HG03135 (cell line): ENCODE measurements around the gene PA2G4.
"Not testable (repeated sequence)": the region's sequence is repeated elsewhere in the genome, so short reads cannot be mapped to it uniquely, and the experiment has no call there.

Experiments used
- ATAC-seq: cut with Tn5 transposase; IDR thresholded peaks from one replicate; pipeline ENCODE4 v1.9.1; 2021; ENCODE audit warnings: mild to moderate bottlenecking, moderate library complexity; ENCODE audit not compliant: unreplicated experiment

PA2G4 gene

DNA sequence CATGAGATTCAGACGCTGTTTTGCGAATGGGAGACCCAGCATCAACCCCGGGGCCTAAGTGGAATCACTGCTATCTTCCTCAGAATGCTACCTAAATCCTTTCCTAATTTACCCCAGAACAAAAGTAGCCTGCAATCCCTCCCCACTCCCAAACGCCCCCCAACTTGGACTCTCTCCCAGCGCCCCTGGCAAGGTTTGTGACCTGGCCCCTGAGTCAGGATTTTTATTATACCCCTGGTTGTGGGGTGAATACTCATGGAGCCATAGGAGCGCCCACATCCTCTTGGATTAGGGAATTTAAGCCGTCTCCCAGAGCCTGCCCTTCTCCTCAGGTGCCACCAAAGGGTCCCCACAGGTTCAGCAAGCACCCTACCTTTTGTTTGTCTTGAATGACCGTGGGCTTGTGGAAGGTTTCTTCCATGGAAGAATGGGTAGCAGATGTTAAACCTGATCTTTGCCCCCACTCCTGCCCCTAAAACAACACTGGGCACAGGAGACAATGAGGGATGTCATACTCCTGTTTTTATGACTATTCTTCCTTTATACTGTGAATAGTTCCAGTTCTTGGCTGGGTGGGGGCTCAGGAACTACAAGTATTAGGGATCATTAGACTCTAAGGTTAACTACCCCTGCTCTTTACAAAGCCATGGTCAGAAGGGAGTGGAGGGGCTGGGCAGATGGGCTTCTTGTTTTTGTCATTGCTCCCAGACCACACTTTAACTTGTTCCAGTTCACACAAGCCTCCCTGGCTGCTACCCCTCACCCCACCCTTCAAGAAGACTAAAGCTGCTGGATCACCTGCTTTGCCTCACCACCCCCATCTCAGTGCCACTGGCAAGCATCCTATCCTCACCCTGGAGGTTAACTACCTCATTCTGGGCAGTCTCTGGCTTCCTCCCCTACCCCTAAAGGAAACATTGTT, 48.7 kb downstream of the PA2G4 start:
- ATAC-seq = no peak

GRCh38 chr12:56153678-56154065, 49.3 kb downstream of the PA2G4 start:
- no peak for ATAC-seq

DNA sequence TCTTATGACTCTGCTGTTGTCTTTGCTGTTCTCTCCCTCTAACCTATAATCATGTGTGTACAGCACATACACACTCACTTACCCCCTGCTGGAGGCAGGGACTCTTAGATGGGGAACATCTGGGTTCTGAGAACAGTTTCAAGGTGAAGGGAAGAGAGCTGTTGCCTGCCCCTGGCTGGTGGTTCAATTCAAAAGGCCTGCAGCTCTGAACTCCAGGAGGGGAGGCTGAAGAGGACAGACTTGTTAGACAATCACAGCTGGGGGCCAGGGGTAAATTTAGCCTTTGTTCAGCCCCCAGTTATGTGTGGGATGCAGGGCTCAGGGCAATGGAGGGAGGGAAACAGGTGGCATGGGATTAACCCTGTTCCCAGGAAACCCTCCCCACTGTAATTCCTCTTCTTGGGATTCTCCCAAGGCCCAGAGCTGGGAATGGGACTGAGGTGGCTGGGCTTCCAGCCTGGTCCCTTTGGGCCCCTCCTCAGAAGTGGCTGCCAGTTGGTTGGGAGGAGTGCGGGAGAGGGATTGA, 50.0 kb downstream of the PA2G4 start:
- ATAC-seq = no peak

DNA sequence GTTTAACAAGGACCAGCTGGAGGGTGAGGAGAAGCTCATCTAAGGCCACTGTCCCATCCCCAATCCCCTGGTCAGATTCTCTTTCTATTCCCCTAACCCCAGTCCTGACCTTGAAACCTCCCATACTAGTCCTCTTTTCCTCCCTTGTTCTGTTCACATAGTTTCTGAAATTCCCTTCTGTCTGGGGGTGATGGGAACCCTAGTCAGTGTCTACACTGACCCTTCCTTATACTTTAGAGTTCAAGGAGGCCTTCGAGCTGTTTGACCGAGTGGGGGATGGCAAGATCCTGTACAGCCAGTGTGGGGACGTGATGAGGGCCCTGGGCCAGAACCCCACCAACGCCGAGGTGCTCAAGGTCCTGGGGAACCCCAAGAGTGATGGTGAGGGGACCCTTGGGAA, 50.5 kb downstream of the PA2G4 start:
- no peak for ATAC-seq

- ATAC-seq = no peak
Observed at GRCh38 chr12:56155256-56155845, 51.0 kb downstream of the PA2G4 start.

DNA sequence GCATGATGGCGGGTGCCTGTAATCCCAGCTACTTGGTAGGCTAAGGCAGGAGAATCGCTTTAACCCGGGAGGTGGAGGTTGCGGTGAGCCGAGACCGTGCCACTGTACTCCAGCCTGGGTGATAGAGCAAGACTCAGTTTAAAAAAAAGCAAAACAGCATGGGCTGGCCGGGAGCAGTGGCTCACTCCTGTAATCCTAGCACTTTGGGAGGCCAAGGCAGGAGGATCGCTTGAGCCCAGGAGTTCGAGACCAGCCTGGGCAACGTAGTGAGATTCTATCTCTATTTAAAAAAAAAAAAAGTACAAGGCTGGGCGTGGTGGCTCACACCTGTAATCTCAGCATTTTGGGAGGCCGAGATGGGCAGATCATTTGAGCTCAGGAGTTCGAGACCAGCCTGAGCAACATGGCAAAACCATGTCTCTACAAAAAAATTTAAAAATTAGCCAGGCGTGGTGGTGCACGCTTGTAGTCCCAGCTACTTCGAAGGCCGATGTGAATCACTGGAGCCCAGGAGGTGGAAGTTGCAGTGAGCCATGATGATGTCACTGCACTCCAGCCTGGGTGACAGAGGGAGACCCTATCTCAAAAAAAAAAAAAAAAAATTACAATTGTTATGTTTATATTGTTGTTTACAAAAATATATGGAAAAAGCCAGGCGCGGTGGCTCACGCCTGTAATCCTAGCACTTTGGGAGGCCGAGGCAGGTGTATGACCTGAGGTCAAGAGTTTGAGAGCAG, 52.3 kb downstream of the PA2G4 start:
- ATAC-seq = not testable (repeated sequence)

GRCh38 chr12:56157201-56158028, 53.1 kb downstream of the PA2G4 start:
- ATAC-seq = peak; percentile 27

GRCh38 chr12:56158029-56158925, 53.9 kb downstream of the PA2G4 start, which contains the start of gene MYL6:
Gene MYL6, plus strand, starts transcription at chr12:56158359. Its CDS starts 43 bp downstream, at chr12:56158402.
- ATAC-seq = peak; percentile 81

DNA sequence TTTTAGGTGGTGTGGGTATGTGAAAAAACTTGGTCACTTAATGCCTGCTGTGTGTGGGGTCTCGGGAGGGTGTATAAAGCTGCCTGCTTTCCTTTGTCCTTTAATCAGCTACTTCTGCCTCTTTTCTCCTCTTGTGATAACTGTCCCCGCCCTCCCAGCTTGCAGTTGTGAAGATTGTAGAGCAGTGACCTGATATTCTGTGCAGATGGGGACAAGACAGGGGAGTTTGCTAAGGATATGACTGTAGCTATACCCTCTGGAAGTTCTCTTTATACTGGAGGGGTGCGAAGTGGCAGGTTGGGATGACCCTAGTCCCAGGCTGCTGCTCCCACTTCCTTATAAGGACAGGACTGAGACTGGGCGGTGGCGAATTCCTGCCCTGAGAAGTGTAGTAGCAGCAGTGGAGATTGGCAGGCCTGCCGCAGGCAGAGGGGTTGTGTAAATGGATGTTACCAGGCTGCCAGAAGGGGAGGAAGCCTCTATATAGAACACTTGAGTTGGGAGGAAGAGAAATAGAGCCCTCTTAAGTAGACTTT, 54.6 kb downstream of the PA2G4 start:
- no peak for ATAC-seq

- no peak for ATAC-seq
Observed at GRCh38 chr12:56159482-56160192, 55.3 kb downstream of the PA2G4 start.

- ATAC-seq = no peak
Observed at GRCh38 chr12:56160193-56160763, 55.9 kb downstream of the PA2G4 start.

DNA sequence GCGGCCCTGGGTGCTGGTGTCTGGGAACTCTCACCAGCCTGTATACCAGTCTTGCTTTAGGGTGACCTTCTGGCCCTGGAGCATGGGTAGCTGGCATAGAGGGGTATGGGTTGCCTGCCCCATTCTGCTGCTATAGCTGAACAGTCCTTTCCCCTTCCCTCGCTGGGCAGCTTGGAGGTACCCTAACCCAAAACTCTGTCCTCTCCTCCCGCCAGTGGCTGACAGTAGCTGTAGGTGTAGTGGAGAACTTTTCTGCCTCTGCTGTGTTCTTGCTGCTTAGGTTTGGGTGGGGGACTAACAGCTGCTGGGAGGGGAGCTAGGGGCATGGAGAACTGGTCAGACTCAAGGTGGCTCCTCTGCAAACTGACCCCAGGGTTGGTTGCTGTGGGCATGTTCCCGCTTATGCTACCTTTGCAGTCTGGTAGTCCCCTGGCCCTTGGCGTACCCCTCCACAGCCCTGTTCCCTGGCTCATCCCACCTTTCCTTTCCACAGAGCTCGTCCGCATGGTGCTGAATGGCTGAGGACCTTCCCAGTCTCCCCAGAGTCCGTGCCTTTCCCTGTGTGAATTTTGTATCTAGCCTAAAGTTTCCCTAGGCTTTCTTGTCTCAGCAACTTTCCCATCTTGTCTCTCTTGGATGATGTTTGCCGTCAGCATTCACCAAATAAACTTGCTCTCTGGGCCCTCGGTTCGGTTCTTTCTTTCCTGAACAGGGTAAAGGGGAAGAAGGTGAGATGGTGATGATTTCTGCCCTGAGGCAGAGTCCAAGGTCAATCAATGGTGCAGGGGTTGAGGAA, 56.7 kb downstream of the PA2G4 start:
- no peak for ATAC-seq

DNA sequence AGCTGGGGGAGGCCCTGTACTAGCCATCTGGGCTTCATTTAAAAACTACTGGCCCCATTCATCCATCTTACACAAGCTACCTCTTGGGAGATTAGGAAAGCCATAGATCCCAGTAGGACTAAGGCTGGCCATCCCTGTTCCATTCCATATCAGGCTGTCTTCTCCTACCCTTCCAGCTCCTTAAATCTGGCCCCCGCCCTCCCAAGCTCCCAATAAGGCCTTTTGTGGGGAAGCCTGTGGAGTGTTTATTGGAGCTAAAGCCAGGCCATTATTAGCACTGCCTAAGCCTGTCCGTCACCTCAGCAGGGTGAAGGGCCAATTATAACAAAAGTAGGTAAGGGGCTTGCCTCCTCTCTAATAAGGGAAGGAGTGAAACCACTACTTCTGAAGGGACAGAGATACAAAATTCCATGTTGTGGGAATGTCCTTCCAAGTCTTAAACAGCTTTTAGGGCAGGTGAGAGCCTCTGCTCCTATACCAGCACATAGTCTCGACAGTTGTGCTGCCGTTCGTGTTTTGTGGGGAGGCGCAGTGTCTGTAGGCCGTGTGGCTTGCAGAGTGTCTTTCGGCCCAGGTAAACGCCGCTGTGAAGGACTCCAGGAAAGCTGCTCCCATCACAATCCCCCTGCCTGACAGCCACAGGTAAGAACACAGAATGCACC, 57.5 kb downstream of the PA2G4 start:
- no peak for ATAC-seq

- no peak for ATAC-seq
Observed at GRCh38 chr12:56162468-56163290, 58.3 kb downstream of the PA2G4 start.
